WTC11 (cell line): Measurements from ENCODE around the gene IGSF9B. TPM values are rescaled to one million over a fixed set of nuclear protein-coding genes. Genes with fewer than 3 reads are reported as not detected.

Experiments
- ATAC-seq: fragments of 200-7000 bp; cut with Tn5 transposase; 2 replicates; pipeline ENCODE4 v1.10.0; 2021; ENCODE audit warnings: mild to moderate bottlenecking, moderate library complexity
- CTCF ChIA-PET: fragments of 300-600 bp; sonication (Branson Sonifier 250); formaldehyde crosslinking; loops from one replicate; lab custom pipeline; 2021; ENCODE audit warnings: antibody characterized with exemption; lab: Charles Lee
- POLR2A ChIA-PET: fragments of 350-600 bp; sonication (Branson Sonifier 250); formaldehyde crosslinking; loops from one replicate; lab custom pipeline; 2021; ENCODE audit warnings: antibody characterized with exemption; lab: Charles Lee
- DNase-seq: peaks from one replicate; pipeline ENCODE4 v3.0.0; 2021; ENCODE audit warnings: low spot score
- H3K27ac Mint-ChIP-seq: 2 replicates; pipeline ENCODE4 v1.8.0; 2021; ENCODE audit warnings: mixed read lengths
- H3K27me3 Mint-ChIP-seq: 2 replicates; pipeline ENCODE4 v1.8.0; 2021; ENCODE audit warnings: low read depth, mild to moderate bottlenecking, moderate library complexity, mixed read lengths
- H3K36me3 Mint-ChIP-seq: 2 replicates; pipeline ENCODE4 v1.8.0; 2021; ENCODE audit warnings: mixed read lengths
- H3K4me1 Mint-ChIP-seq: 2 replicates; pipeline ENCODE4 v1.8.0; 2022; ENCODE audit warnings: mixed read lengths
- H3K4me3 Mint-ChIP-seq: 2 replicates; pipeline ENCODE4 v1.8.0; 2021; ENCODE audit warnings: mild to moderate bottlenecking, moderate library complexity, mixed read lengths
- H3K9me3 Mint-ChIP-seq: 2 replicates; pipeline ENCODE4 v1.8.0; 2021; ENCODE audit warnings: mixed read lengths
- AFF4 ChIP-seq: sonication (generic); formaldehyde crosslinking; IDR thresholded peaks from 2 replicates; pipeline ENCODE4 v1.8.1; 2023; ENCODE audit warnings: mild to moderate bottlenecking, missing genetic modification reagents, borderline replicate concordance
- CDX4 ChIP-seq: fragments of 250-450 bp; sonication (Bioruptor Pico); IDR thresholded peaks from 2 replicates; pipeline ENCODE4 v1.9.0; 2021; ENCODE audit warnings: moderate library complexity, mild to moderate bottlenecking, inconsistent platforms, borderline replicate concordance
- HMGXB4 ChIP-seq: sonication (generic); formaldehyde crosslinking; IDR thresholded peaks from 2 replicates; pipeline ENCODE4 v1.8.1; 2023; ENCODE audit warnings: mild to moderate bottlenecking, moderate library complexity, missing genetic modification reagents
- MLX ChIP-seq: sonication (generic); formaldehyde crosslinking; IDR thresholded peaks from 2 replicates; pipeline ENCODE4 v1.8.1; 2023; ENCODE audit warnings: mild to moderate bottlenecking, missing genetic modification reagents, moderate library complexity
- NR3C1 ChIP-seq: sonication (generic); formaldehyde crosslinking; conservative IDR thresholded peaks from 2 replicates; pipeline ENCODE4 v1.8.1; 2023; ENCODE audit warnings: low read depth, mild to moderate bottlenecking, missing genetic modification reagents
- PRDM15 ChIP-seq: sonication (generic); formaldehyde crosslinking; IDR thresholded peaks from 2 replicates; pipeline ENCODE4 v1.8.0; 2022; ENCODE audit warnings: missing genetic modification reagents
- PRRX2 ChIP-seq: fragments of 250-450 bp; sonication (Bioruptor Pico); IDR thresholded peaks from 2 replicates; pipeline ENCODE4 v1.8.0; 2021; ENCODE audit warnings: mild to moderate bottlenecking
- TEAD1 ChIP-seq: sonication (generic); formaldehyde crosslinking; IDR thresholded peaks from 2 replicates; pipeline ENCODE4 v1.8.0; 2022; ENCODE audit warnings: mild to moderate bottlenecking, missing genetic modification reagents
- TEAD4 ChIP-seq: sonication (generic); formaldehyde crosslinking; IDR thresholded peaks from 2 replicates; pipeline ENCODE4 v1.8.0; 2022; ENCODE audit warnings: mild to moderate bottlenecking, missing genetic modification reagents
- USF2 ChIP-seq: sonication (generic); formaldehyde crosslinking; IDR thresholded peaks from 2 replicates; pipeline ENCODE4 v1.8.1; 2023; ENCODE audit warnings: mild to moderate bottlenecking, missing genetic modification reagents, moderate library complexity
- ZBTB43 ChIP-seq: sonication (generic); formaldehyde crosslinking; IDR thresholded peaks from 2 replicates; pipeline ENCODE4 v1.8.1; 2023; ENCODE audit warnings: mild to moderate bottlenecking, missing genetic modification reagents
- ZNF263 ChIP-seq: sonication (generic); formaldehyde crosslinking; IDR thresholded peaks from 2 replicates; pipeline ENCODE4 v1.8.1; 2022; ENCODE audit warnings: low read depth, mild to moderate bottlenecking, moderate library complexity, missing genetic modification reagents
- ZNF317 ChIP-seq: sonication (generic); formaldehyde crosslinking; IDR thresholded peaks from 2 replicates; pipeline ENCODE4 v1.8.1; 2023; ENCODE audit warnings: low read depth, mild to moderate bottlenecking, moderate library complexity, missing genetic modification reagents, borderline replicate concordance
- ZNF425 ChIP-seq: fragments of 250-450 bp; sonication (Bioruptor Pico); conservative IDR thresholded peaks from 2 replicates; pipeline ENCODE4 v1.9.0; 2021; ENCODE audit warnings: mild to moderate bottlenecking
- ZNF671 ChIP-seq: fragments of 250-450 bp; sonication (Bioruptor Pico); IDR thresholded peaks from 2 replicates; pipeline ENCODE4 v1.8.0; 2021; ENCODE audit warnings: mild to moderate bottlenecking
- total RNA-seq: library from RNA; stranded (reverse); gene quantifications from 3 replicates; pipeline ENCODE4 v1.2.3, GENCODE V29; 2021

Gene IGSF9B
- total RNA-seq, 1 experiment from 2014 or later, result 52.7 TPM

- DNase-seq, result no peak
- no peak overlapping the region for H3K4me3 Mint-ChIP-seq
- TF ChIP-seq MLX (CRISPR knock-in tag), result no peak
- TF ChIP-seq ZBTB43 (CRISPR knock-in tag), result no peak
- no peak for TF ChIP-seq ZNF671
- TF ChIP-seq AFF4, result no peak
- no peak for TF ChIP-seq TEAD4 (CRISPR knock-in tag)
- TF ChIP-seq CDX4 (CRISPR knock-in tag), result no peak
- no peak for TF ChIP-seq USF2 (CRISPR knock-in tag)
- no peak for TF ChIP-seq HMGXB4 (CRISPR knock-in tag)
- TF ChIP-seq ZNF263 (CRISPR knock-in tag), result no peak
- no peak for TF ChIP-seq TEAD1 (CRISPR knock-in tag)
- no peak for TF ChIP-seq ZNF317 (CRISPR knock-in tag)
- TF ChIP-seq PRRX2 (CRISPR knock-in tag), result no peak
- TF ChIP-seq PRDM15 (CRISPR knock-in tag), result no peak
- TF ChIP-seq ZNF425 (CRISPR knock-in tag), result no peak
- TF ChIP-seq NR3C1 (CRISPR knock-in tag), result no peak
- H3K27ac Mint-ChIP-seq, result no peak overlapping the region
- ChIA-PET CTCF (interaction anchor here (0.6 kb wide), 1 partner anchor 42 kb away, joined by 3 read pairs; no protein-coding TSS in a partner anchor), POLR2A (no interaction called here)
- no peaks in the 10 kb centered on the region for H3K9me3 Mint-ChIP-seq
- H3K36me3 Mint-ChIP-seq, result no peaks in the 10 kb centered on the region
- no peaks in the 10 kb centered on the region for H3K27me3 Mint-ChIP-seq
- ATAC-seq, result peak; percentile 20; the same call in 1 of the 2 replicates
- no peaks in the 10 kb centered on the region for H3K4me1 Mint-ChIP-seq
Observed at GRCh38 chr11:133975488-133975849, 18.7 kb upstream of the IGSF9B start.
